Right ventricle myocardium superior (tissue), 1 donor: ENCODE results near the gene PDE6C. TPM values are rescaled to one million over a fixed set of nuclear protein-coding genes. Genes with fewer than 3 reads are reported as not detected.
A peak's percentile ranks its signal among the peaks of the same experiment; 100 is the strongest.

ENCODE experiments used
- ATAC-seq: fragments of 200-7000 bp; cut with Tn5 transposase; one replicate; pipeline ENCODE4 v1.9.1; 2020; ENCODE audit warnings: mild to moderate bottlenecking; ENCODE audit not compliant: poor library complexity
- DNase-seq: peaks from one replicate; pipeline ENCODE4 v3.0.0-alpha.2; 2020
- intact Hi-C: fragments of 100-400 bp; cut with DNase I; formaldehyde crosslinking; loops from one replicate; pipeline ENCODE4 v1.11.2; 2022
- total RNA-seq: library from RNA; stranded (reverse); fragmentation: NEBNext Ultra II Directional; extraction: Animal tissue kit (Norgen Biotek cat#: 25700); gene quantifications from one replicate; pipeline ENCODE4 v1.2.1, GENCODE V29; 2021
- donor health status: DM: no; HTN: yes; CAD: no; lungs with severe emphysema.

Gene PDE6C
- total RNA-seq, 1 donor from 2014 or later: not detected

GRCh38 chr10:93591065-93591808, 21.1 kb upstream of the PDE6C start:
- ATAC-seq: peak; percentile 41
- intact Hi-C loops: no loop called here
- DNase-seq: no peak

- ATAC-seq (no peak), DNase-seq (no peak)
- intact Hi-C loops: no loop called here
Observed at GRCh38 chr10:93593254-93593653, 19.1 kb upstream of the PDE6C start.

GRCh38 chr10:93593749-93594148, 18.6 kb upstream of the PDE6C start:
- DNase-seq (no peak), ATAC-seq (no peak)
- intact Hi-C loops: no loop called here

- intact Hi-C loops: no loop called here
- ATAC-seq (no peak), DNase-seq (no peak)
Observed at GRCh38 chr10:93594518-93594917, 17.8 kb upstream of the PDE6C start.

- DNase-seq (no peak), ATAC-seq (no peak)
- intact Hi-C loops: no loop called here
Observed at GRCh38 chr10:93595378-93596161, 16.8 kb upstream of the PDE6C start.

- DNase-seq (no peak), ATAC-seq (no peak)
- intact Hi-C loops: no loop called here
Observed at GRCh38 chr10:93596539-93596938, 15.8 kb upstream of the PDE6C start.

- intact Hi-C loops: no loop called here
- no peak for ATAC-seq
- no peak for DNase-seq
Observed at GRCh38 chr10:93597075-93597599, 15.2 kb upstream of the PDE6C start.

- ATAC-seq: no peak
- no peak for DNase-seq
- intact Hi-C loops: no loop called here
Observed at GRCh38 chr10:93598157-93598556, 14.2 kb upstream of the PDE6C start.

GRCh38 chr10:93599335-93599734, 13.0 kb upstream of the PDE6C start:
- ATAC-seq: no peak
- no peak for DNase-seq
- intact Hi-C loops: no loop called here

GRCh38 chr10:93599778-93600177, 12.6 kb upstream of the PDE6C start:
- ATAC-seq (no peak), DNase-seq (no peak)
- intact Hi-C loops: no loop called here

- intact Hi-C loops: no loop called here
- DNase-seq (no peak), ATAC-seq (peak; percentile 38)
Observed at GRCh38 chr10:93600446-93601145, 11.7 kb upstream of the PDE6C start.

GRCh38 chr10:93601146-93601773, 11.1 kb upstream of the PDE6C start, which contains the start of gene RBP4:
TSS of gene RBP4 (minus strand) at chr10:93601235. CDS start at chr10:93601028, 207 bp downstream.
- DNase-seq (no peak), ATAC-seq (peak; percentile 36)

GRCh38 chr10:93601774-93602162, 10.6 kb upstream of the PDE6C start:
- intact Hi-C loops: no loop called here
- ATAC-seq: no peak
- no peak for DNase-seq

More at GRCh38 chr10:93601146-93601773, 11.1 kb upstream of the PDE6C start, which contains the start of gene RBP4:
- intact Hi-C loops: no loop called here

- DNase-seq: no peak
- intact Hi-C loops: no loop called here
- no peak for ATAC-seq
Observed at GRCh38 chr10:93603023-93603422, 9.3 kb upstream of the PDE6C start.

GRCh38 chr10:93604146-93604545, 8.2 kb upstream of the PDE6C start:
- ATAC-seq (no peak), DNase-seq (no peak)
- intact Hi-C loops: no loop called here

GRCh38 chr10:93608421-93608820, 3.9 kb upstream of the PDE6C start:
- DNase-seq (no peak), ATAC-seq (no peak)
- intact Hi-C loops: no loop called here

GRCh38 chr10:93613126-93613525, 789 bp downstream of the PDE6C start:
- ATAC-seq (no peak), DNase-seq (no peak)
- intact Hi-C loops: no loop called here

- intact Hi-C loops: no loop called here
- DNase-seq (no peak), ATAC-seq (no peak)
Observed at GRCh38 chr10:93614101-93614825, 1.9 kb downstream of the PDE6C start.
